Endodermal cell (in vitro differentiated cells): ENCODE data around the gene KLF8. TPM values are rescaled to one million over a fixed set of nuclear protein-coding genes. Genes with fewer than 3 reads are reported as not detected.
A peak's percentile ranks its signal among the peaks of the same experiment; 100 is the strongest.

Experiments
- DNase-seq: peaks from one replicate; pipeline ENCODE4 v3.0.0-alpha.2; 2017
- H3K27ac ChIP-seq: 2 replicates; pipeline ENCODE4 v1.5.1; 2013; ENCODE audit warnings: mild to moderate bottlenecking, low read depth, low read length, moderate library complexity
- H3K27me3 ChIP-seq: 2 replicates; pipeline ENCODE4 v1.6.1; 2013; ENCODE audit warnings: mild to moderate bottlenecking, low read length, moderate library complexity; ENCODE audit not compliant: insufficient read depth, control insufficient read depth, poor library complexity, severe bottlenecking
- H3K36me3 ChIP-seq: 2 replicates; pipeline ENCODE4 v1.7.0; 2013; ENCODE audit warnings: mild to moderate bottlenecking, low read length, moderate library complexity; ENCODE audit not compliant: control insufficient read depth, insufficient read depth
- H3K4me1 ChIP-seq: one replicate; pipeline ENCODE4 v1.7.0; 2013; ENCODE audit warnings: low read length; ENCODE audit not compliant: control insufficient read depth, insufficient read depth
- H3K4me3 ChIP-seq: 2 replicates; pipeline ENCODE4 v1.5.1; 2013; ENCODE audit warnings: mild to moderate bottlenecking, low read length, moderate library complexity
- H3K9ac ChIP-seq: 2 replicates; pipeline ENCODE4 v1.6.1; 2013; ENCODE audit warnings: mild to moderate bottlenecking, low read length, moderate library complexity; ENCODE audit not compliant: poor library complexity, severe bottlenecking; ENCODE audit errors: extremely low read depth
- H3K9me3 ChIP-seq: 2 replicates; pipeline ENCODE4 v1.6.1; 2013; ENCODE audit warnings: mild to moderate bottlenecking, low read length, moderate library complexity; ENCODE audit not compliant: control insufficient read depth
- H3K27ac Mint-ChIP-seq: 2 replicates; pipeline ENCODE4 v1.8.0; 2020; ENCODE audit warnings: mixed read lengths
- H3K27me3 Mint-ChIP-seq: 2 replicates; pipeline ENCODE4 v1.8.0; 2021; ENCODE audit warnings: mild to moderate bottlenecking, mixed read lengths; ENCODE audit not compliant: insufficient read depth
- H3K36me3 Mint-ChIP-seq: 2 replicates; pipeline ENCODE4 v1.8.0; 2020; ENCODE audit warnings: low read depth, mixed read lengths
- H3K4me1 Mint-ChIP-seq: 2 replicates; pipeline ENCODE4 v1.8.0; 2020; ENCODE audit warnings: mixed read lengths
- H3K4me3 Mint-ChIP-seq: 2 replicates; pipeline ENCODE4 v1.8.0; 2020; ENCODE audit warnings: mild to moderate bottlenecking, moderate library complexity, mixed read lengths
- H3K9me3 Mint-ChIP-seq: 2 replicates; pipeline ENCODE4 v1.8.0; 2020; ENCODE audit warnings: mild to moderate bottlenecking, mixed read lengths
- CTCF ChIP-seq: fragments of 200-600 bp; sonication (generic); conservative IDR thresholded peaks from 2 replicates; pipeline ENCODE4 v1.5.0; 2021; ENCODE audit warnings: antibody characterized with exemption, mild to moderate bottlenecking
- whole genome bisulfite sequencing, 2 experiments: methylation state at CpG; one replicate each; pipeline versions ENCODE4 v1.1.5 to v1.1.7; 2013; ENCODE audit warnings: missing lambda C conversion rate in 2 of 2, mixed read lengths in 1 of 2; ENCODE audit not compliant: insufficient coverage in 1 of 2, insufficient read length in 1 of 2; 5-methylcytosine and 5-hydroxymethylcytosine counted together
- total RNA-seq, 2 donors: library from RNA; stranded (reverse); fragmentation: NEBNext Ultra II Directional in 1 of 2; extraction: Animal tissue kit (Norgen Biotek cat#: 25700) in 1 of 2; gene quantifications; 2 replicates in 1 of 2; 3 replicates in 1 of 2; pipeline ENCODE4 v1.2.1, GENCODE V29; 2021

Gene KLF8
- total RNA-seq, 2 donors from 2014 or later: 62.6 to 110 TPM

GRCh38 chrX:56216332-56216731 is 15.8 kb upstream of the KLF8 start:
- Histone ChIP-seq H3K9me3 (peaks cover 8% of the 10 kb centered on the region), H3K4me1 (no peaks in the 10 kb centered on the region), H3K36me3 (no peaks in the 10 kb centered on the region), H3K27me3 (no peaks in the 10 kb centered on the region), H3K9ac (no peak overlapping the region), H3K27ac (no peak overlapping the region), H3K4me3 (no peak overlapping the region)
- no peak for TF ChIP-seq CTCF
- H3K4me1 Mint-ChIP-seq: peaks cover 3% of the 10 kb centered on the region
- H3K4me3 Mint-ChIP-seq: no peak overlapping the region
- DNase-seq: no peak
- H3K27me3 Mint-ChIP-seq: no peaks in the 10 kb centered on the region
- H3K9me3 Mint-ChIP-seq: peaks cover 49% of the 10 kb centered on the region
- no peak overlapping the region for H3K27ac Mint-ChIP-seq
- 100% methylated on average over 1 of the region's 1 CpG; no CpG with 5 or more reads in 1 of the 2 experiments for WGBS, 2 experiments
- peaks cover 3% of the 10 kb centered on the region for H3K36me3 Mint-ChIP-seq

GRCh38 chrX:56219700-56220099 is 12.5 kb upstream of the KLF8 start:
- H3K27ac ChIP-seq: no peak overlapping the region
- H3K4me3 Mint-ChIP-seq: no peak overlapping the region
- H3K9me3 Mint-ChIP-seq: peaks cover 55% of the 10 kb centered on the region
- H3K36me3 Mint-ChIP-seq: peaks cover 8% of the 10 kb centered on the region
- H3K36me3 ChIP-seq: no peaks in the 10 kb centered on the region
- peak; percentile 32 for TF ChIP-seq CTCF
- no peaks in the 10 kb centered on the region for H3K4me1 ChIP-seq
- no peaks in the 10 kb centered on the region for H3K27me3 ChIP-seq
- no peak overlapping the region for H3K27ac Mint-ChIP-seq
- DNase-seq: no peak
- H3K4me1 Mint-ChIP-seq: peaks cover 3% of the 10 kb centered on the region
- H3K27me3 Mint-ChIP-seq: no peaks in the 10 kb centered on the region
- 71% methylated on average over 4 of the region's 4 CpGs; no CpG with 5 or more reads in 1 of the 2 experiments for WGBS, 2 experiments
- no peaks in the 10 kb centered on the region for H3K9me3 ChIP-seq
- no peak overlapping the region for H3K9ac ChIP-seq
- no peak overlapping the region for H3K4me3 ChIP-seq

GRCh38 chrX:56221101-56221500 is 11.1 kb upstream of the KLF8 start:
- no peak for TF ChIP-seq CTCF
- no peak for DNase-seq
- Mint-ChIP-seq H3K4me3 (no peak overlapping the region), H3K9me3 (peaks cover 50% of the 10 kb centered on the region), H3K36me3 (peaks cover 8% of the 10 kb centered on the region), H3K4me1 (peaks cover 3% of the 10 kb centered on the region), H3K27me3 (no peaks in the 10 kb centered on the region), H3K27ac (no peak overlapping the region)
- Histone ChIP-seq H3K4me1 (no peaks in the 10 kb centered on the region), H3K9me3 (no peaks in the 10 kb centered on the region), H3K27me3 (no peaks in the 10 kb centered on the region), H3K9ac (no peak overlapping the region), H3K4me3 (no peak overlapping the region), H3K27ac (no peak overlapping the region), H3K36me3 (no peaks in the 10 kb centered on the region)
- WGBS, 2 experiments: 88 to 100% methylated on average over 2 to 5 of the region's 5 CpGs
